ENCODE data around the gene MRPS31.

MRPS31 gene

DNA sequence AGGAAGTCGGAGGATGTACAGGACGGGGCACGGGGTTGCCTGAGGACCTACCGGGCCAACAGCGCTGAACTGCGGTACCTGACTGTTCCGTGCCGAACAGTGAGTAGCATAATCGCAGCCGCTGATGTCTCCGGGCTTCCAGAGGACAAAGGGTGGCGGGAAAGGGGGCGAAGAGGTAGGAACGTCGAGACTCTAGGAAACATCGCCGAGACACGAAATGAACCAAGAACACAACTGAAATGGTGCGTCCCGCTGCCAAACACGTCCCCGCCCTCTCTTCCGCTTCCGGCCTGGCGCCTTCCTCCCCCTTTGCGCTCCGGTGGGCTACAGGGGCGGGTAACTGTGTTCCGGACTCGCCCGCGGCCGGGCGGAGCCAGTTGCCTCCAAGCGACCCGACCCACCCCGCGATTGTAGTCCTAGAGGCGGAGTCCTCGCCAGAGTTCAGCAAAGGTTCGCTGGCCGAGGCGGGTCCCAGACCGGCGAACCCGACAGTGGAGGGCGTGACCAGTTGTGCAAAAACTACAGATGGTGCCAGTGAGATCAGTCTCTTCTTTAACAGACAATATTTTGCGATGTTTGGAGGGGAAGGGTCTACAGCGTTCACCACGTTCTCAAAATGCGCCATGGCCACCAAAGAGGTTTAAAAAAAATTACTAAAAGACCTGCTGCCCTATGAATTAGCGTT is at the start of gene MRPS31:
Gene MRPS31, minus strand, starts transcription at position 257 of the 685 bp plus-strand sequence. Its CDS starts 54 bp downstream, at position 203.
- peak; percentile 43 for DNase-seq

- DNase-seq: no peak
These were observed 48.9 kb upstream of the MRPS31 start for GRCh38 chr13:40819797-40820315.

- DNase-seq: no peak
These were observed 47.9 kb upstream of the MRPS31 start for GRCh38 chr13:40818926-40819325.

- no peak for DNase-seq
These were observed 43.8 kb upstream of the MRPS31 start for GRCh38 chr13:40814803-40815202.

DNA sequence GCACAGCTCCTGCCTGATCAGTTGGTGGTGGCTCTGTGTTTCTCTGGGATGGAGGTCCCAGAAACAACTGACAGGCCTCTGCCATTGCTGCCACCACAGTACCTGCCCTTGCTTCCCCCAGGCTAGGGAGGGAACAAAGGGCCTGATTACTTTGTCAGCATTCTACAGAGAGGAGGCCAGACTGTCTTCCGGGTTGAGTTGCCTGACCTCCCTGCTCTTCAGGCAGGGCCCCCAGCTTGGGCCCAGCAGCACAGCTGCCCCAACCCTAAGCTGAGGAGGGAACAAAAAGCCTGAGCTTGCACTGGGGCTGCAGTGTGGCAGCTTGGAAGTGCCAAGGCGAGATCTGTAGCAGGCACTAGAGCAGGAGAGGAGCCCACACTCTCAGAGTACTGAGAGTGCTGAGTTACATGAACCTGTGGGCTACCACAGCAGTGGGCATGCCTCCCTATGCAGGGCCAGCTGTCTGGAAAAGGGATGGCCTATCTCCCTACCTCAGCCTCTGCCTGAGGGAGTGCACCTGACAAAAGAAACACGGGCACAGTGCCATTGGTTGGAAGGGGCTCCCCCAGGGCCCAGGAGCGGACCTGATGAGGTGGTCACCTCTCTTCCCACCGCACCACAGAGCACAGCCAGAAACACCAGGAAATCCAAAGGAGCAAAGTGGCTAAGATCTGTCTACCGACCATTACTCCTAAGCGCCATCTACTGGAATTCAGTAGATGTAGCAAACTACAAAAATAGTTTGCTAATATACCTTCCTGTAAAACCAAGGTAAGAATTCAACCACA is 42.9 kb upstream of the MRPS31 start:
- no peak for DNase-seq

- DNase-seq: no peak
These were observed 41.9 kb upstream of the MRPS31 start for GRCh38 chr13:40812724-40813445.

DNA sequence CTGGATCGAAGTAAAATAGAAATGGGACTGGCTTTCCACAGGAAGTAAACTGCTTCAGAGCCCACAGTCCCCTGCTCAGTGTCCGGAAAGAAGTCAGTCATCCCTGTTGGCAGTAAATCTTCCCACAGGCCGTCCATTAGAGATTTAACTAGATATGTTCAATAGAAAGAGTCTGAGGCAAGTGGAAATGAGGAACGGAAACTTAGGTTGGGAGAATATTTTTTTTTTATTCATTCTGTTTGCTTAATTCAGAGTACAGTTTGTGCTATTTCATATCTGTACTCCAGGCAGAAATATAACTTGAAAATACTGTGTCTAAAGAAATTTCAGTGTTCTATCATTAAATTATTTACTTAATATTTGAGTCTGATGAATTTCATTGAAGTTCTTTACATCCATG is 41.1 kb upstream of the MRPS31 start:
- DNase-seq: no peak

- DNase-seq: no peak
These were observed 38.5 kb upstream of the MRPS31 start for GRCh38 chr13:40809471-40809870.

DNA sequence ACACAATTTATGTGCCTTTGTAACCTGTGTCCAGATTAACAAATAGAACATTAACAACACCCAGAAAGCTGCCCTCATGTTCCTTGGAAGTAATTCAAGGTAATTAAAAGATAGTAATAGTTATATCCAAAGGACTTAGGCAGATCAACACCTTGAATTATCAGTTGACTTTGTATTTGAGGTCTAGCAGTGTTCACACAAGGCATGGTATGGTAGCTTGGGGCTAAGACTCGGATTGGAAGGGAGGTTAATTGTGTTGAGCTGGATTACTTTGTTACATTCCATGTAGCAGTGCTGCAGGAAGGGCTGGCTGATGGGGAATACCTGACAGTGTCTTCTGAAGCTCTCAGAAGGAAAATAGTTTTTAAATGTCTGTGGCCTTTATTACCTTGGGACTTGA is 35.3 kb upstream of the MRPS31 start:
- no peak for DNase-seq

GRCh38 chr13:40803316-40803715 is 32.3 kb upstream of the MRPS31 start:
- no peak for DNase-seq

- DNase-seq: no peak
These were observed 30.5 kb upstream of the MRPS31 start for GRCh38 chr13:40801255-40802217.

- DNase-seq: no peak
These were observed 29.6 kb upstream of the MRPS31 start for GRCh38 chr13:40800559-40800958.

- no peak for DNase-seq
These were observed 28.5 kb upstream of the MRPS31 start for GRCh38 chr13:40799508-40799907.

DNA sequence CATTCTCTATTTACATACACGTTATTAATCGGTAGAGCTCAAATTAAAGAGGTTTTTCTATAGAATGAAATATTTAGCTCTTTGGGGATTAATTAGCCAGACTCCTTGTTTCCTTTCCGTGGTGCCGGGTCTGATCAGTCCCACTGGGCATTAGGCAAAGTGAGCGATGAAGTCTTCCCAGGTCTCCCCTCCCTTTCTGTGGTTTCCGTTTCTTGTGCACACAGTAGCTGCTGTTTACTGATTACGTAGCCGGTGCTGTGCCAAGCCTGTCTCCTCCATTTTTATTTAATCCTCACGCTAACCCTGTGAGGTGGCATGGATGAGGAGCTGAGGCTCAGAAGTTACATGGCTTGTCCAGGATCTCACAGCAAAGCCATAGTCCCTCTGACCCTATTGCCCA is 27.4 kb upstream of the MRPS31 start:
- no peak for DNase-seq

DNA sequence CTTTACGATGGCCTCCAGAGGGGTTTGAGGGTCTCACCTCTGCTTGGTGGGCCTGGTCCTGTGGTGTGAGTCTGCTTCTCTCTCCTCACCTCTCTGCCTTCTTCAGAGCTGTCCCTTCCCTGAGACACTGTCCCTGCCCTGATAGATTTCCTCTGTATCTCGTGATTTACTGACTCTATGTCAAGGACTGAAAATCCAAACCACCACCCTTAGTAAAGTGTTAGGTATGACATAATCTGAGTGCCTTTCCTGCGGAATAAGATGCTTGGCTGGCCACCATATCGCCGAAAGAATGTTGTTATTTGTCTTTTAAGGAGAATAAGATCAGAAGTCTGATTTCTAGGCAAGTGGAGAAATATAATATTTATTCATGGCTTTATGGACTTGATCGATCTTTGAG is 25.7 kb upstream of the MRPS31 start:
- no peak for DNase-seq

- no peak for DNase-seq
These were observed 23.7 kb upstream of the MRPS31 start for GRCh38 chr13:40794414-40795368.

- no peak for DNase-seq
These were observed 22.3 kb upstream of the MRPS31 start for GRCh38 chr13:40793339-40793738.

GRCh38 chr13:40792284-40793051 is 21.5 kb upstream of the MRPS31 start:
- DNase-seq: no peak

GRCh38 chr13:40790154-40790616 is 19.2 kb upstream of the MRPS31 start:
- DNase-seq: no peak

All from NCI-H1048 (cell line).